GM10248 (cell line): Measurements from ENCODE around the gene CYB5A.

Experiments used
- CTCF ChIA-PET: fragments of 300-600 bp; sonication (Branson Sonifier 250); formaldehyde crosslinking; extraction: SDS; loops from one replicate; lab custom pipeline; 2021; ENCODE audit warnings: antibody characterized with exemption; lab: Yijun Ruan, JAX
- POLR2A ChIA-PET: fragments of 350-650 bp; sonication (Branson Sonifier 250); formaldehyde crosslinking; extraction: SDS; loops from one replicate; lab custom pipeline; 2020; ENCODE audit warnings: antibody characterized with exemption; lab: Yijun Ruan, JAX
- DNase-seq: peaks from one replicate; pipeline ENCODE4 v3.0.0; 2012; ENCODE audit errors: extremely low spot score
- CTCF ChIP-seq: IDR thresholded peaks from 2 replicates; pipeline ENCODE4 v1.5.1; 2012; ENCODE audit warnings: mild to moderate bottlenecking, low read depth; ENCODE audit errors: extremely low read depth, missing control alignments, control extremely low read depth

The CYB5A gene

GRCh38 chr18:74219056-74219455 is 72.7 kb downstream of the CYB5A start:
- no peak for DNase-seq
- CTCF ChIA-PET: no interaction called here
- TF ChIP-seq CTCF: no peak
- POLR2A ChIA-PET: no interaction called here

- ChIA-PET CTCF (no interaction called here), POLR2A (no interaction called here)
- no peak for TF ChIP-seq CTCF
- no peak for DNase-seq
Observed at GRCh38 chr18:74217476-74218143, 74.2 kb downstream of the CYB5A start.

- TF ChIP-seq CTCF: no peak
- DNase-seq: no peak
- POLR2A ChIA-PET: no interaction called here
- CTCF ChIA-PET: no interaction called here
Observed at GRCh38 chr18:74216661-74217110, 75.1 kb downstream of the CYB5A start.

GRCh38 chr18:74215863-74216262 is 75.9 kb downstream of the CYB5A start:
- no peak for DNase-seq
- ChIA-PET POLR2A (no interaction called here), CTCF (no interaction called here)
- no peak for TF ChIP-seq CTCF

- no peak for DNase-seq
- CTCF ChIA-PET: no interaction called here
- POLR2A ChIA-PET: no interaction called here
- no peak for TF ChIP-seq CTCF
Observed at GRCh38 chr18:74213429-74213828, 78.3 kb downstream of the CYB5A start.

GRCh38 chr18:74204526-74205152 is 87.1 kb downstream of the CYB5A start:
- CTCF ChIA-PET: interaction anchor here (1.2 to 3.0 kb wide), 3 partner anchors 37 to 347 kb away, joined by 3 to 9 read pairs (median 7); no protein-coding TSS in a partner anchor
- DNase-seq: no peak
- TF ChIP-seq CTCF: no peak
- POLR2A ChIA-PET: no interaction called here
